Measurements from ENCODE around the gene IGF2R. TPM values are rescaled to one million over a fixed set of nuclear protein-coding genes. Genes with fewer than 3 reads are reported as not detected.

IGF2R gene
- total and polyA plus RNA-seq, 2 of the 13 experiments (the other 11 are each of a cell fraction or from before 2014, with no cell fraction given), result 38.3 to 70.0 TPM

GRCh38 chr6:160002882-160003281 lies 34.0 kb downstream of the IGF2R start:
- Histone ChIP-seq H2AFZ (ENCODE audit: low read length) (no peak overlapping the region), H3K27me3 (ENCODE audit: control insufficient read depth in 1 of 2, insufficient read depth in 2 of 2, low read length in 2 of 2) (no peaks in the 10 kb centered on the region), H3K9ac (ENCODE audit: insufficient read depth, low read depth, low read length) (no peak overlapping the region), H3K27ac (ENCODE audit: extremely low read length, insufficient read depth, low read length) (no peak overlapping the region), H3K4me3 (replicated peaks in 1 of 3; ENCODE audit: insufficient read depth in 1 of 3, low read depth in 2 of 3, low read length in 3 of 3) (no peak overlapping the region), H3K4me1 (ENCODE audit: insufficient read depth, low read length) (peaks cover 22% of the 10 kb centered on the region), H3K9me3 (ENCODE audit: low read length) (no peaks in the 10 kb centered on the region), H3K4me2 (ENCODE audit: low read depth, low read length) (no peak overlapping the region), H3K36me3 (replicated peaks in 1 of 2; ENCODE audit: control insufficient read depth in 1 of 2, insufficient read depth in 2 of 2, low read length in 2 of 2) (peaks cover 5 to 22% of the 10 kb centered on the region in 2 experiments; a peak in 4 of 5 replicates), H3K79me2 (ENCODE audit: insufficient read depth, low read length) (peaks cover 86% of the 10 kb centered on the region), H4K20me1 (ENCODE audit: insufficient read depth, low read length) (peaks cover 32% of the 10 kb centered on the region)
- TF ChIP-seq ZNF160 (CRISPR knock-in tag; IDR thresholded peaks at IDR 0.05) (no peak), RBFOX2 (IDR thresholded peaks at IDR 0.05; ENCODE audit: low read depth, low read length) (no peak), TFAP4 (IDR thresholded peaks at IDR 0.05; ENCODE audit: borderline replicate concordance, low read depth) (no peak), TRAFD1 (CRISPR knock-in tag; IDR thresholded peaks at IDR 0.05; ENCODE audit: borderline replicate concordance) (no peak), ZKSCAN1 (IDR thresholded peaks at IDR 0.05; ENCODE audit: low read length) (no peak), HMGA1 (CRISPR knock-in tag; conservative IDR thresholded peaks at IDR 0.05) (no peak), ZNF543 (CRISPR knock-in tag; IDR thresholded peaks at IDR 0.05) (no peak)
- intact Hi-C loops (cut with micrococcal nuclease; ENCODE audit: unreplicated experiment) (loop anchor here (2.0 kb wide), 1 partner anchor 16 kb away; no protein-coding TSS in a partner anchor), in situ Hi-C loops (cut with HindIII; ENCODE audit: extremely low pct_ligation_motif_present, low pct_unique_long_range_greater_than_20kb) (no loop called here)
- FAIRE-seq (no peak), ATAC-seq (no peak), DNase-seq (ENCODE audit: low spot score) (no peak)
- CTCF ChIA-PET (ENCODE audit: low intra/inter-chr PET ratio, low total read pairs), result no interaction called here
- POLR2A ChIA-PET, result no interaction called here
- 100% methylated on average over 2 of the region's 2 CpGs for WGBS (ENCODE audit: low lambda C conversion rate)
- BruUV-seq (replicated peaks), result no TSS peak

Data from HepG2 (cell line).